Measurements from ENCODE around the gene STRN4. TPM values are rescaled to one million over a fixed set of nuclear protein-coding genes. Genes with fewer than 3 reads are reported as not detected.

STRN4 gene, protein sequence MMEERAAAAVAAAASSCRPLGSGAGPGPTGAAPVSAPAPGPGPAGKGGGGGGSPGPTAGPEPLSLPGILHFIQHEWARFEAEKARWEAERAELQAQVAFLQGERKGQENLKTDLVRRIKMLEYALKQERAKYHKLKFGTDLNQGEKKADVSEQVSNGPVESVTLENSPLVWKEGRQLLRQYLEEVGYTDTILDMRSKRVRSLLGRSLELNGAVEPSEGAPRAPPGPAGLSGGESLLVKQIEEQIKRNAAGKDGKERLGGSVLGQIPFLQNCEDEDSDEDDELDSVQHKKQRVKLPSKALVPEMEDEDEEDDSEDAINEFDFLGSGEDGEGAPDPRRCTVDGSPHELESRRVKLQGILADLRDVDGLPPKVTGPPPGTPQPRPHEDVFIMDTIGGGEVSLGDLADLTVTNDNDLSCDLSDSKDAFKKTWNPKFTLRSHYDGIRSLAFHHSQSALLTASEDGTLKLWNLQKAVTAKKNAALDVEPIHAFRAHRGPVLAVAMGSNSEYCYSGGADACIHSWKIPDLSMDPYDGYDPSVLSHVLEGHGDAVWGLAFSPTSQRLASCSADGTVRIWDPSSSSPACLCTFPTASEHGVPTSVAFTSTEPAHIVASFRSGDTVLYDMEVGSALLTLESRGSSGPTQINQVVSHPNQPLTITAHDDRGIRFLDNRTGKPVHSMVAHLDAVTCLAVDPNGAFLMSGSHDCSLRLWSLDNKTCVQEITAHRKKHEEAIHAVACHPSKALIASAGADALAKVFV
- total RNA-seq (ENCODE audit: low replicate concordance) = 83.4 and 105 TPM in 2 replicates
- long read RNA-seq = 0 reads

DNA sequence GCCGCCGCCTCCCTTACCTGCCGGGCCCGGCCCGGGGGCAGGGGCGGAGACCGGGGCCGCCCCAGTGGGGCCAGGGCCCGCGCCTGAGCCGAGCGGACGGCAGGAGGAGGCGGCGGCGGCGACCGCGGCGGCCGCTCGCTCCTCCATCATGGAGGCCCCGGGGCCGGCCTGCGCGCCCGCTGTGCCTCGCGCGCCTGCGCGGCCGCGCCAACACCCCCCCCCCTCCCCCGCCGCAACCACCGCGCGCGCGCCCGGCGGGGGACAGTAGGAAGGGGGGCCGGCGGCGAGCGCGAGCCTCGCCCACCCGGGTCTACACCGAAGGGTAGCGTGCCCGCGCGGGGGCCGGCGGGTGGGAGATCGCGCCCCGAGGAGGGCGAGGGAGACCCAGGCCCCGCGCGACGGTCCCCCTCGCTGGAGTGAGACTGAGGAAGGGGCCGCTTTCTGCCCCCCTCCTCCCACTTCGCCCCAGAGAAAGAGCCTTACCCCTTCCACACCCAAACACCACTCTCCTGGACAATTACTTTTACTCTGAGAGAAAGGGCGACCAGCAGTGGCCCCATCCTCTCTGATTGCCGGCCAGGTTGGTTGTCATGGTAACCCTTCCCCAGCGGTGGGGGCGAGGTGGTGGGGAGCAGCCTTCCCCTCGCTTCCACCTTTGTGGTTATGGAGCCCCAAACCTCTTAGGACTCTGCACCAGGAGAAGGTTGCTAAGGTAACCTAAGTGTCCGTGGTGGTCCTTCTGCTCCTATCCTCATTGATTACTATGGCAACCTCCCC, at the start of gene STRN4:
TSS of gene STRN4 (minus strand) at position 170 of the 777 bp plus-strand sequence. CDS start at position 150, 20 bp downstream.
- peaks cover 13% of the 10 kb centered on the region for H3K36me3 Mint-ChIP-seq
- DNase-seq (ENCODE audit: extremely low spot score, unreplicated experiment) = no peak
- H3K4me1 Mint-ChIP-seq (ENCODE audit: unreplicated experiment) = peaks cover 26% of the 10 kb centered on the region
- H3K27ac Mint-ChIP-seq = peak within 1 kb of the TSS; percentile 88
- TF ChIP-seq, protein P1, sequence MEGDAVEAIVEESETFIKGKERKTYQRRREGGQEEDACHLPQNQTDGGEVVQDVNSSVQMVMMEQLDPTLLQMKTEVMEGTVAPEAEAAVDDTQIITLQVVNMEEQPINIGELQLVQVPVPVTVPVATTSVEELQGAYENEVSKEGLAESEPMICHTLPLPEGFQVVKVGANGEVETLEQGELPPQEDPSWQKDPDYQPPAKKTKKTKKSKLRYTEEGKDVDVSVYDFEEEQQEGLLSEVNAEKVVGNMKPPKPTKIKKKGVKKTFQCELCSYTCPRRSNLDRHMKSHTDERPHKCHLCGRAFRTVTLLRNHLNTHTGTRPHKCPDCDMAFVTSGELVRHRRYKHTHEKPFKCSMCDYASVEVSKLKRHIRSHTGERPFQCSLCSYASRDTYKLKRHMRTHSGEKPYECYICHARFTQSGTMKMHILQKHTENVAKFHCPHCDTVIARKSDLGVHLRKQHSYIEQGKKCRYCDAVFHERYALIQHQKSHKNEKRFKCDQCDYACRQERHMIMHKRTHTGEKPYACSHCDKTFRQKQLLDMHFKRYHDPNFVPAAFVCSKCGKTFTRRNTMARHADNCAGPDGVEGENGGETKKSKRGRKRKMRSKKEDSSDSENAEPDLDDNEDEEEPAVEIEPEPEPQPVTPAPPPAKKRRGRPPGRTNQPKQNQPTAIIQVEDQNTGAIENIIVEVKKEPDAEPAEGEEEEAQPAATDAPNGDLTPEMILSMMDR (conservative IDR thresholded peaks at IDR 0.05) = no peak
- peak within 1 kb of the TSS; percentile 95 for H3K4me3 Mint-ChIP-seq
- H3K9me3 Mint-ChIP-seq = no peaks in the 10 kb centered on the region
- no peaks in the 10 kb centered on the region for H3K27me3 Mint-ChIP-seq

DNA sequence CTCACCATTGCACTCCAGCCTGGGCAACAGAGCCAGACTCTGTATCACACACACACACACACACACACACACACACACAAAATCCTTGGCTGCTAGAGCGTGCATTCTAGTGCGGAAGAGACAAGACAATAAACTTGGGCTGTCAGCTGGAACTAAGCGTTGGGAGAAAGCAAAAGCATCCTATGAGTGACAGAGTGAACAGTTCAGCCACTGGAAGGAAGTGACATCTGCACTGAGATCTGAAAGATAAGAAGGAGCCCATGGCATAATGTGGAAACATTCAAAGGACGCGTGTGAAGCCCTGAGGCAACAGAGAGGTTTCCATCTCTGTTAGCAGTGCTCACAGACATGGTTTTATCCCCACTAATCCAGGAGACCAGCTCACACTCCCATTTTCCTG, 45.7 kb upstream of the STRN4 start:
- DNase-seq (ENCODE audit: extremely low spot score, unreplicated experiment) = no peak
- TF ChIP-seq, protein P1 (conservative IDR thresholded peaks at IDR 0.05) = no peak
- Mint-ChIP-seq H3K9me3 (peaks cover 4% of the 10 kb centered on the region), H3K27ac (peak overlapping the region; percentile 72), H3K27me3 (no peaks in the 10 kb centered on the region), H3K4me1 (ENCODE audit: unreplicated experiment) (peaks cover 11% of the 10 kb centered on the region), H3K4me3 (peak overlapping the region; percentile 21), H3K36me3 (no peaks in the 10 kb centered on the region)

DNA sequence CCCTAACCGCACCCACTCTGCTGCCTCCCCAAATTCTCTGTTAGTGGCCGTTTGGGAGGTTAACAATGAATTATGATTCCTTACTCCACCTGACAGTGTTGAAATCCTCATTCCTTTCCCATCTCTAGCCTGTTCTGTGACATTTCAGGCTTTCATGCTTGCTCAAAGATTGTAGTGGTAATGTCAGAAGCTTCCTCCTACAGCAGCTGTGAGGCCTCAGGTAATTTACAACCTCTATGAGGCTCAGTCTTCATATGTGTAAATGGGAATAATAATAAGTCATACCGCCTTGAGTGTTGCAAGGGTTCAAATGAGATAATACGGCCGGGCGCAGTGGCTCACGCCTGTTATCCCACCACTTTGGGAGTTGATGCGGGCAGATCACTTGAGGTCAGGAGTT, 43.1 kb upstream of the STRN4 start:
- TF ChIP-seq, protein P1 (conservative IDR thresholded peaks at IDR 0.05) = no peak
- H3K4me1 Mint-ChIP-seq (ENCODE audit: unreplicated experiment) = peaks cover 30% of the 10 kb centered on the region
- H3K27ac Mint-ChIP-seq = peak overlapping the region; percentile 95
- H3K36me3 Mint-ChIP-seq = peaks cover 3% of the 10 kb centered on the region
- no peaks in the 10 kb centered on the region for H3K27me3 Mint-ChIP-seq
- peaks cover 4% of the 10 kb centered on the region for H3K9me3 Mint-ChIP-seq
- peak overlapping the region; percentile 97 for H3K4me3 Mint-ChIP-seq
- DNase-seq (ENCODE audit: extremely low spot score, unreplicated experiment) = no peak

DNA sequence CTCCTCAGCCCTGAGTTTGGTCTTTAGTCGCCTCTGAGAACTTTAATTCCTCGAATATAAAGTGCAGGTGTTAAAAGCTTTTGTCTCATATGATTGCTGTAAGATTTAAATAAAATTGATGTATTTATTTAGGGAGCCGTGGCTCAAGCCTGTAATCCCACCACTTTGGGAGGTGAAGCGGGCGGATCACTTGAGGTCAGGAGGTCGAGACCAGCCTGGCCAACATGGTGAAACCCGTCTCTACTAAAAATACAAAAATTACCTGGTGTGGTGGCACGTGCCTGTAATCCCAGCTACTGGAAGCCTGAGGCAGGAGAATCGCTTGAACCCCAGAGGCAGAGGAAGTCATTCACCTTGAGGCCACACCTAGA, 42.7 kb upstream of the STRN4 start:
- Mint-ChIP-seq H3K27me3 (no peaks in the 10 kb centered on the region), H3K9me3 (peaks cover 4% of the 10 kb centered on the region), H3K4me1 (ENCODE audit: unreplicated experiment) (peaks cover 34% of the 10 kb centered on the region), H3K27ac (peak overlapping the region; percentile 95), H3K4me3 (peak overlapping the region; percentile 97), H3K36me3 (peaks cover 3% of the 10 kb centered on the region)
- TF ChIP-seq, protein P1 (conservative IDR thresholded peaks at IDR 0.05) = no peak
- no peak for DNase-seq (ENCODE audit: extremely low spot score, unreplicated experiment)

DNA sequence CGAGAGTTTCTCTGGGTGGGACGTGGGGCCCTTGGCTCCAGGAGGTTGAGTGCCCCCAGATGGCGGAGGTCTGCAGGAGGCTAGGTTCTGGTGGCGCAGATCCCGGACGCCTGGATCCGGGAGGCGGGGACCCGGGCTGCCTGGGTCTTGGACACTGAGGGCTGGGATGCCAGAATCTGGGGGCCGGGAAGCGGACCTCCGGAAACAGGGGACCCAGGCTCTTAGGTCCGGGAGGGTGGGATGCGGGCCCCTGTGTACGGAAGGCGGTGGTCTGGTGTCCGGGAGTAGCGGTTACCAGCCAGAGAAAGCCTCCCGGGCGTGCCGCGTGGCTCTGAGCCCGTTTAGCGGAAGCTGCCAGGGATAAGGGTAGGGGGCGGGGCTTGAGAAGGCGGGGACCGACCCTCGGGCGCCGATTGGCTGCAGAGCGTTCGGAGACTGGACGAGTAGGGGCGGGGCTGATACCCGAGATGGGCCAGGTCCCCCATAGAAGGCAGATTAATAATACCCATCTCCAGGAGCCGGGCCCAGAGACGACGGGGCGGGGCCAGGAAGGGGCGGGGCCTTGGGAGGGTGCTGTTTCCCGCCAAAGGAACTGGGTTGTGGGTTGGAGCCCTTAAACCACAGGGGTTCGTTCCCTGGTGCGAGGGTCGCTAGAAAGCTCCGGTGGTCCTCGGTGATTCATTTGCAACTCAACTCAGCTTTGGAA, 42.2 kb upstream of the STRN4 start, which contains the start of gene SLC1A5:
TSS of gene SLC1A5 (minus strand) at position 333 of the 706 bp plus-strand sequence. CDS start 629 bp downstream, outside the sequence.
- Mint-ChIP-seq H3K27ac (peak within 1 kb of the TSS; percentile 95), H3K36me3 (peaks cover 3% of the 10 kb centered on the region), H3K4me3 (peak within 1 kb of the TSS; percentile 97), H3K9me3 (peaks cover 4% of the 10 kb centered on the region), H3K4me1 (ENCODE audit: unreplicated experiment) (peaks cover 39% of the 10 kb centered on the region), H3K27me3 (no peaks in the 10 kb centered on the region)
- peak; percentile 98 for DNase-seq (ENCODE audit: extremely low spot score, unreplicated experiment)
- TF ChIP-seq, protein P1 (conservative IDR thresholded peaks at IDR 0.05) = no peak
